Measurements from ENCODE around the gene PNPT1.

Gene PNPT1

DNA sequence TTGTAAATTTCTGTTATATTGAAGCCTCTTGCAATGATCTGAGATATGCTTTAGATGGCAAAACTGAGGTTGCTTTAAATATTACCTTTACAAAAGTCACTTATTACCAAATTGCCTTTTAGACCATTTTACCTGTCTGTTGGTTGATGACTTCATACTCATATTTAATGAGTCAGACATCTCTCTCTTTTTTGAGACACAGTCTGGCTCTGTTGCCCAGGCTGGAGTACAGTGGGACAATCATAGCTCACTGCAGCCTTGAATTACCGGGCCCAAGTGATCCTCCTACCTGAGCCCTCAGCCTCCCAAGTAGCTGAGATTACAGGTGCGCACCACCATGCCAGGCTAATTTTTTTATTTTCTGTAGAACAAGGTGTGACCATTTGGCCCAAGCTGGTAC is 64.7 kb downstream of the PNPT1 start:
- Mint-ChIP-seq H3K9me3 (no peaks in the 10 kb centered on the region), H3K36me3 (ENCODE audit: insufficient read depth) (peaks cover 14% of the 10 kb centered on the region)

DNA sequence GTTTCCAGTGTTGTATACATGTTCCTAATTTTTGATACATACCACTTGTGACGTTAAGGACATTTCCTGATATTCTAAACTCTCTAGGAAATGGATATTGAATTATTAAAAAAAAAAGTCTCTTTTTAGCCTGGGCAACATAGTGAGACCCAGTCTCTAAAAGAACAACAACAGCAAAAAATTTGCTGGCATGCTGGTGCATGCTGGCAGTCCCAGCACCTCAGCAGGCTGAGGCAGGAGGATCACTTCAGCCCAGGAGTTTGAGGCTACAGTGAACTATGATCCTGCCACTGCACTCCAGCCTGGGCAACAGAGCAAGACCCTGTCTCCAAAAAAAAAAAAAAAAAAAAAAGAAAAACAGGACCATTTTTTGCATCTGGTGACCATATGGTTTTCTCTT is 65.7 kb downstream of the PNPT1 start:
- Mint-ChIP-seq H3K36me3 (ENCODE audit: insufficient read depth) (peaks cover 13% of the 10 kb centered on the region), H3K4me1 (peaks cover 62% of the 10 kb centered on the region), H3K27me3 (no peaks in the 10 kb centered on the region), H3K27ac (ENCODE audit: low read depth) (no peak overlapping the region), H3K4me3 (no peak overlapping the region), H3K9me3 (no peaks in the 10 kb centered on the region)
- ATAC-seq (replicated peaks; ENCODE audit: extremely low read depth, poor library complexity, severe bottlenecking) = no peak
- no peak for DNase-seq (ENCODE audit: low spot score in 2 of 2)

More for the DNA sequence above, 64.7 kb downstream of the PNPT1 start:
- H3K4me3 Mint-ChIP-seq = no peak overlapping the region
- H3K27me3 Mint-ChIP-seq = no peaks in the 10 kb centered on the region
- no peak overlapping the region for H3K27ac Mint-ChIP-seq (ENCODE audit: low read depth)
- DNase-seq (ENCODE audit: low spot score in 2 of 2) = no peak
- H3K4me1 Mint-ChIP-seq = peaks cover 51% of the 10 kb centered on the region
- ATAC-seq (replicated peaks; ENCODE audit: extremely low read depth, poor library complexity, severe bottlenecking) = no peak

DNA sequence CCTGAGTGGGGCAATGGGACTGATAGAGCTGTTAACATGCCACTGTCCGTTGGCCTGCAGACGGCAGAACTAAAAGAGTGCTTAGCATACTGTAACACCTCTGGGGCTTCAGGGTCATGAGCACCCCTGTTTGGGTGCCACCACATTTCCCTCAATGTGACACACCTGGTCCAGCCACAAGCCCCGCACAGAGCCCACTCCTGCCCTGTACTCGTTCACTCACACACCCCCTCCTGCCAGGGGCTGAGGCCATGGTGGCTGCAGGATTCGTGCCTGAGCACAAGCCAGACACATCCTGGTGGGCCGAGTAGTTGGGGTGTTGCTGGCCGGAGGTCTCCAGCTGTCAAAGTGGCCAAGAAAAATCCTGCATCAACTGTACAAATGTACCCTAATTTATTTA is 71.8 kb downstream of the PNPT1 start:
- Mint-ChIP-seq H3K27me3 (no peaks in the 10 kb centered on the region), H3K4me3 (no peak overlapping the region), H3K9me3 (no peaks in the 10 kb centered on the region), H3K27ac (ENCODE audit: low read depth) (no peak overlapping the region), H3K36me3 (ENCODE audit: insufficient read depth) (peaks cover 19% of the 10 kb centered on the region), H3K4me1 (peaks cover 43% of the 10 kb centered on the region)
- no peak for ATAC-seq (replicated peaks; ENCODE audit: extremely low read depth, poor library complexity, severe bottlenecking)
- DNase-seq (ENCODE audit: low spot score in 2 of 2) = no peak

- H3K9me3 Mint-ChIP-seq = no peaks in the 10 kb centered on the region
- no peak overlapping the region for H3K4me3 Mint-ChIP-seq
- H3K27me3 Mint-ChIP-seq = no peaks in the 10 kb centered on the region
- ATAC-seq (replicated peaks; ENCODE audit: extremely low read depth, poor library complexity, severe bottlenecking) (no peak), DNase-seq (ENCODE audit: low spot score in 2 of 2) (no peak)
- H3K27ac Mint-ChIP-seq (ENCODE audit: low read depth) = peak overlapping the region; percentile 58
- H3K36me3 Mint-ChIP-seq (ENCODE audit: insufficient read depth) = peaks cover 22% of the 10 kb centered on the region
- H3K4me1 Mint-ChIP-seq = peaks cover 35% of the 10 kb centered on the region
Measured at GRCh38 chr2:55620123-55620779, 73.4 kb downstream of the PNPT1 start.

DNA sequence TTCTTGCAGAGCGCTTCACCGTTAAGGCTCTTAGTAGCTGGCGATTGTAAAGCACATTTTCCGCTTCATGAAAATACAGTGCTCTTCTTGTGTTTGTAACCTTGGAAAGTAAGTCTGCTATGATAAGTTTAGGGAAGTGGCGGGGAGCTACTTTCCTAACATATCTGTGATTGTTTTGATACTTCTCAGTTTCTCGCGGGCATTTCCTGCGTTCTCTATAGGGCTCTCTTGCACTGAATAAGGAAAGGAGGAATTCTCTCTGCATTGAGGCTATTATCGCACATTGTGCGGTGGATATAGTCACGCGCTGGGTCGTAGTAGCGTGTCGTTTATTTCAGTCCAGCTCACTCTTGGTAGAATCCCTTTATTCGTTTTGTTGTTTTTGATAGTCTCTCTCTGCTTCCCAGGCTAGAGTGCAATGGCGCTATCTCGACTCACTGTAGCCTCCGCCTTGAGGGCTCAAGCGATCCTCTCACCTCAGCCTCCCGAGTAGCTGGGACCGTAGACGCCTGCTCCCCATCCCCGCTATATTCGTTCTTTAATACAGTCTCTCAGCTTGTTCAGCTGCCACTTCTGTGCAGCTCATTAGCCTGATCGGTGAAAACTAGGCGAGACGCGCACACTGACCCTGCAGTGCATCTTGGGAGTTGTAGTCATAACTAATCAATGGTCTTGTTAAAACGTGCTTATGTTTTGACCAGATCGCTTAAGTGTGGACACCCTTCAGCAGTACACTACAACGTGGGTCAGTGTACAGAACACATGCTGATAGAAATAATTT is 75.2 kb downstream of the PNPT1 start:
- Mint-ChIP-seq H3K27ac (ENCODE audit: low read depth) (no peak overlapping the region), H3K36me3 (ENCODE audit: insufficient read depth) (peaks cover 28% of the 10 kb centered on the region), H3K9me3 (no peaks in the 10 kb centered on the region), H3K4me3 (no peak overlapping the region), H3K27me3 (no peaks in the 10 kb centered on the region), H3K4me1 (peaks cover 33% of the 10 kb centered on the region)
- DNase-seq (ENCODE audit: low spot score in 2 of 2) (peak; percentile 18 to 36), ATAC-seq (replicated peaks; ENCODE audit: extremely low read depth, poor library complexity, severe bottlenecking) (peak; percentile 4)

DNA sequence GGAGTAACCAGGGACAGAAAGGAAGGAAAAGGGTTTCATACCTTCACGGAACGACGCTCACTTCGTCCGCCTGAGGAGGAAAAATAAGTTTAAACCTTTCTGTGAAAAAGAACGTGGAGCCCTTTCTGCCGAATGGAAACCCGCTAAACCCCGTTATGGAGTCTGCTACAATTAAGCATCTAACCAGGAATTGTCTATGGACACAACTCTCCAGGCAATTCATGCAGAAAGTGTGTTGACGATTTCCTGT is 75.7 kb downstream of the PNPT1 start:
- no peak for DNase-seq (ENCODE audit: low spot score in 2 of 2)
- Mint-ChIP-seq H3K27me3 (no peaks in the 10 kb centered on the region), H3K9me3 (no peaks in the 10 kb centered on the region), H3K36me3 (ENCODE audit: insufficient read depth) (peaks cover 31% of the 10 kb centered on the region), H3K4me3 (no peak overlapping the region), H3K27ac (ENCODE audit: low read depth) (no peak overlapping the region), H3K4me1 (peaks cover 29% of the 10 kb centered on the region)
- ATAC-seq (replicated peaks; ENCODE audit: extremely low read depth, poor library complexity, severe bottlenecking) = peak; percentile 3

- no peaks in the 10 kb centered on the region for H3K27me3 Mint-ChIP-seq
- H3K9me3 Mint-ChIP-seq = no peaks in the 10 kb centered on the region
- no peak within 1 kb of the TSS for H3K27ac Mint-ChIP-seq (ENCODE audit: low read depth)
- no peak within 1 kb of the TSS for H3K4me3 Mint-ChIP-seq
- peaks cover 33% of the 10 kb centered on the region for H3K36me3 Mint-ChIP-seq (ENCODE audit: insufficient read depth)
- H3K4me1 Mint-ChIP-seq = peaks cover 24% of the 10 kb centered on the region
- peak; percentile 85 for ATAC-seq (replicated peaks; ENCODE audit: extremely low read depth, poor library complexity, severe bottlenecking)
- DNase-seq (ENCODE audit: low spot score in 2 of 2) = peak; percentile 93 to 99
Measured at GRCh38 chr2:55617175-55618024, 76.2 kb downstream of the PNPT1 start, which contains the start of gene PPP4R3B. Gene PPP4R3B, minus strand, starts transcription at chr2:55617622. Its CDS starts 337 bp downstream, at chr2:55617285.

- Mint-ChIP-seq H3K9me3 (no peaks in the 10 kb centered on the region), H3K4me3 (no peak overlapping the region), H3K27me3 (no peaks in the 10 kb centered on the region), H3K4me1 (peaks cover 20% of the 10 kb centered on the region), H3K36me3 (ENCODE audit: insufficient read depth) (peaks cover 40% of the 10 kb centered on the region), H3K27ac (ENCODE audit: low read depth) (no peak overlapping the region)
- DNase-seq (ENCODE audit: low spot score in 2 of 2) (peak; percentile 15 to 51), ATAC-seq (replicated peaks; ENCODE audit: extremely low read depth, poor library complexity, severe bottlenecking) (peak; percentile 15)
Measured at GRCh38 chr2:55616551-55617174, 77.0 kb downstream of the PNPT1 start.

GRCh38 chr2:55611997-55612396 is 81.6 kb downstream of the PNPT1 start:
- H3K4me1 Mint-ChIP-seq = peaks cover 47% of the 10 kb centered on the region
- peaks cover 51% of the 10 kb centered on the region for H3K36me3 Mint-ChIP-seq (ENCODE audit: insufficient read depth)
- no peak overlapping the region for H3K27ac Mint-ChIP-seq (ENCODE audit: low read depth)

DNA sequence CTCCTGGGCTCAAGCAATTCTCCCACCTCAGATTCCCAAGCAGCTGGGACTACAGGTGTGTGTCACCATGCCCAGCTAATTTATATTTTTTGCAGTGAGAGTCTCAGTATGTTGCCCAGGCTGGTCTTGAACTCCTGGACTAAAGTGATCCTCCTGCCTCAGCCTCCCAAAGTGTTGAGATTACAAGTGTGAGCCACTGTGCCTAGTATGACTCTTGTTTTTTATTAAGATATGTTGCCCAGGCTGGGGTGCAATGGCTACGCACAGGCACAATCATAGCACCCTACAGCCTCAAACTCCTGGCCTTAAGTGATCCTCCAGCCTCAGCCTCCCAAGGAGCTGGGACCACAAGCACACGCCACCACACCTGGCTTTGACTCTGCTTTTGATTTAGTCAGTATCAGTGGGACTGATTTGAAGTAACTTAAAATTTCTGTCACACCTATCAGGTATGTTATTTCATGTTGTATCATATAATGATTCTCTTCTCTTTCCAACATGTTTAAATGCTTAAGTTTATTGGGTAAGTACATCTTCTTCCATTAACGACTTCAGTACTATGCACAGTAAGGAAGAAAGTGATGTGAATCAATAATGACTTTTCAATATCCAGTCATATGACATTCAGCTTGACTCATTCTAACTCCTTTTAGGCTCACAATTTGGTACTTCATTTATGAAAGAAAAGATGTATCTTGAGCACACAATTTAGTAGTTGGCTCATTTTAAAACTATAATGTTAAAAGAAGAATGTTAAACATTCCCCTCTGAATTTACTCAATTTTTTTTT is 82.5 kb downstream of the PNPT1 start:
- H3K4me1 Mint-ChIP-seq = peaks cover 51% of the 10 kb centered on the region
- DNase-seq (ENCODE audit: low spot score in 2 of 2) = no peak
- no peaks in the 10 kb centered on the region for H3K9me3 Mint-ChIP-seq
- H3K27ac Mint-ChIP-seq (ENCODE audit: low read depth) = peak overlapping the region; percentile 61
- no peaks in the 10 kb centered on the region for H3K27me3 Mint-ChIP-seq
- peaks cover 46% of the 10 kb centered on the region for H3K36me3 Mint-ChIP-seq (ENCODE audit: insufficient read depth)
- peak overlapping the region; percentile 40 for H3K4me3 Mint-ChIP-seq
- no peak for ATAC-seq (replicated peaks; ENCODE audit: extremely low read depth, poor library complexity, severe bottlenecking)

More at GRCh38 chr2:55611997-55612396, 81.6 kb downstream of the PNPT1 start:
- H3K27me3 Mint-ChIP-seq = no peaks in the 10 kb centered on the region
- H3K4me3 Mint-ChIP-seq = no peak overlapping the region
- H3K9me3 Mint-ChIP-seq = no peaks in the 10 kb centered on the region
- DNase-seq (ENCODE audit: low spot score in 2 of 2) = no peak
- ATAC-seq (replicated peaks; ENCODE audit: extremely low read depth, poor library complexity, severe bottlenecking) = no peak

DNA sequence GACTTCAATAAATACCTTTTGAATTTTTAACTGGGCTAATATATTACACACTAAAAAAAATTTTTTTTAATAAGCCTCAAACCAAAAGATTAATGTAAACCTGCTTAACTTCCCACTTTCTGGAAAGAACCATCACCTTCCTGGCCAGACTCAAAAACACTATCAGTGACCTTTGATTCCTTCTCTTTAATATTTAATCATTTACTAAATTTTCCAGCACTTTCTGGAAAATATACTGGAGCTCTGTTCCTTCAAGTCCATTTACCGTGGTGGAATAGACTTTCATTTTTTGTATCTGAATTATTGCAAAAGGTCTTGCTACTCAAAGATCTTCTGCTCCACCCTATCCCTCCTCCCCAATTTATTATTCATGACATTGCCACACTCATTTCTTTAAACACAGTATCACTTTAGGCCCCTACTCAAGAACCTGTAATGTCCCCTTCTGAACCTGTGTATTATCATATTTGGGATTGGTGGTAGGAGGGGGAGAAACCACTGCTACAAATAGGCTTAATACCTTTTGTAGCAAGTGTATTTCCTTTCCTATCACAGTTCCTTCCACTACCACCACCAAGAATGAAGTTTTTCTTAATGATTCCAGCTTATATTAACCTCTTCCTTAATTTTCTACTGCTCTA is 83.6 kb downstream of the PNPT1 start:
- H3K4me1 Mint-ChIP-seq = peaks cover 44% of the 10 kb centered on the region
- H3K36me3 Mint-ChIP-seq (ENCODE audit: insufficient read depth) = peaks cover 41% of the 10 kb centered on the region
- no peak for DNase-seq (ENCODE audit: low spot score in 2 of 2)
- H3K9me3 Mint-ChIP-seq = no peaks in the 10 kb centered on the region
- H3K4me3 Mint-ChIP-seq = peak overlapping the region; percentile 40
- peak overlapping the region; percentile 61 for H3K27ac Mint-ChIP-seq (ENCODE audit: low read depth)
- ATAC-seq (replicated peaks; ENCODE audit: extremely low read depth, poor library complexity, severe bottlenecking) = no peak
- H3K27me3 Mint-ChIP-seq = no peaks in the 10 kb centered on the region

Data from central memory CD8-positive, alpha-beta T cell (primary cell).